ENCODE results near the gene GNG8. TPM values are rescaled to one million over a fixed set of nuclear protein-coding genes. Genes with fewer than 3 reads are reported as not detected.

Gene GNG8
- total and polyA plus RNA-seq, 2 of the 13 experiments (the other 11 are each of a cell fraction or from before 2014, with no cell fraction given), result not detected

DNA sequence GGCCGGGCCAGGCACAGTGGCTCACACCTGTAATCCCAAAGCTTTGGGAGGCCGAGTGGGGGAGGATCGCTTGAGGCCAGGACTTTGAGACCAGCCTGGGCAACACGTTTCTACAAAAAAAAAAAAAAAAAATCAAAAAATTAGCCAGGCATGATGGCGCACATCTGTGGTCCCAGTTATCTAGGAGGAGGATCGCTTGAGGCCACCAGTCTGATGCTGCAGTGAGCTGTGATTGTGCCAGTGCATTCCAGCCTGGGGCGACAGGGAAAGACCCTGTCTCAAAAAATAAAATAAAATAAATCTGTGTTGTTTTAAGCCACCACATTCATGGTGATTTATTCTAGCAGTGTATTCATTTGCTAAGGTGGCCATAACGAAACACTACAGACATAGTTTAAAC is 29.1 kb upstream of the GNG8 start:
- Histone ChIP-seq H3K27me3 (ENCODE audit: control insufficient read depth in 1 of 2, insufficient read depth in 2 of 2, low read length in 2 of 2) (peaks cover under 1 to 5% of the 10 kb centered on the region in 2 experiments; a peak in 2 of 5 replicates), H2AFZ (ENCODE audit: low read length) (no peak overlapping the region), H3K4me3 (replicated peaks in 1 of 3; ENCODE audit: insufficient read depth in 1 of 3, low read depth in 2 of 3, low read length in 3 of 3) (no peak overlapping the region), H3K9me3 (ENCODE audit: low read length) (no peaks in the 10 kb centered on the region), H3K36me3 (replicated peaks in 1 of 2; ENCODE audit: control insufficient read depth in 1 of 2, insufficient read depth in 2 of 2, low read length in 2 of 2) (no peaks in the 10 kb centered on the region), H3K4me1 (ENCODE audit: insufficient read depth, low read length) (peaks cover 37% of the 10 kb centered on the region), H4K20me1 (ENCODE audit: insufficient read depth, low read length) (peaks cover 5% of the 10 kb centered on the region; the same call in 1 of the 2 replicates), H3K4me2 (ENCODE audit: low read depth, low read length) (no peak overlapping the region), H3K79me2 (ENCODE audit: insufficient read depth, low read length) (no peaks in the 10 kb centered on the region), H3K27ac (ENCODE audit: extremely low read length, insufficient read depth, low read length) (no peak overlapping the region), H3K9ac (ENCODE audit: insufficient read depth, low read depth, low read length) (no peak overlapping the region)
- ChIA-PET POLR2A (no interaction called here), CTCF (ENCODE audit: low intra/inter-chr PET ratio, low total read pairs) (no interaction called here)
- no peak for ATAC-seq
- intact Hi-C loops (cut with micrococcal nuclease; ENCODE audit: unreplicated experiment), result no loop called here
- TF ChIP-seq KMT2A (CRISPR knock-in tag; IDR thresholded peaks at IDR 0.05) (no peak), SMARCE1 (IDR thresholded peaks at IDR 0.05; ENCODE audit: borderline replicate concordance) (no peak), ZBTB34 (CRISPR knock-in tag; IDR thresholded peaks at IDR 0.05) (no peak), SRY (CRISPR knock-in tag; IDR thresholded peaks at IDR 0.05) (no peak), ZNF83 (CRISPR knock-in tag; IDR thresholded peaks at IDR 0.05; ENCODE audit: borderline replicate concordance) (no peak), ZFP90 (CRISPR knock-in tag; IDR thresholded peaks at IDR 0.05; ENCODE audit: borderline replicate concordance) (no peak), ZSCAN12 (CRISPR knock-in tag; IDR thresholded peaks at IDR 0.05) (no peak)
- TF ChIP-seq, protein P1, sequence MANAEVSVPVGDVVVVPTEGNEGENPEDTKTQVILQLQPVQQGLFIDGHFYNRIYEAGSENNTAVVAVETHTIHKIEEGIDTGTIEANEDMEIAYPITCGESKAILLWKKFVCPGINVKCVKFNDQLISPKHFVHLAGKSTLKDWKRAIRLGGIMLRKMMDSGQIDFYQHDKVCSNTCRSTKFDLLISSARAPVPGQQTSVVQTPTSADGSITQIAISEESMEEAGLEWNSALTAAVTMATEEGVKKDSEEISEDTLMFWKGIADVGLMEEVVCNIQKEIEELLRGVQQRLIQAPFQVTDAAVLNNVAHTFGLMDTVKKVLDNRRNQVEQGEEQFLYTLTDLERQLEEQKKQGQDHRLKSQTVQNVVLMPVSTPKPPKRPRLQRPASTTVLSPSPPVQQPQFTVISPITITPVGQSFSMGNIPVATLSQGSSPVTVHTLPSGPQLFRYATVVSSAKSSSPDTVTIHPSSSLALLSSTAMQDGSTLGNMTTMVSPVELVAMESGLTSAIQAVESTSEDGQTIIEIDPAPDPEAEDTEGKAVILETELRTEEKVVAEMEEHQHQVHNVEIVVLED (CRISPR knock-in tag; IDR thresholded peaks at IDR 0.05; ENCODE audit: borderline replicate concordance), result no peak
- no TSS peak for BruUV-seq (replicated peaks)
- FAIRE-seq, result no peak
- 34% methylated on average over 8 of the region's 8 CpGs for WGBS (ENCODE audit: low lambda C conversion rate)
- in situ Hi-C loops (cut with HindIII; ENCODE audit: extremely low pct_ligation_motif_present, low pct_unique_long_range_greater_than_20kb), result loop anchor here (10.0 kb wide), 1 partner anchor 50 kb away; no protein-coding TSS in a partner anchor
- DNase-seq (ENCODE audit: low spot score), result no peak
